Effector memory CD4-positive, alpha-beta T cell (primary cell): ENCODE measurements around the gene CD2AP.

Experiments
- DNase-seq, 3 donors: peaks; one replicate each; pipeline ENCODE4 v3.0.0-alpha.2; 2020
- H3K27ac ChIP-seq: 2 replicates; pipeline ENCODE4 v1.7.0; 2013; ENCODE audit warnings: mild to moderate bottlenecking, low read length, moderate library complexity; ENCODE audit not compliant: insufficient read depth, poor library complexity, severe bottlenecking
- H3K27me3 ChIP-seq: replicated peaks from 2 replicates; pipeline ENCODE4 v1.7.0; 2013; ENCODE audit warnings: mild to moderate bottlenecking, low read length; ENCODE audit not compliant: insufficient read depth, control insufficient read depth, poor library complexity, severe bottlenecking
- H3K36me3 ChIP-seq: 2 replicates; pipeline ENCODE4 v1.7.0; 2013; ENCODE audit warnings: mild to moderate bottlenecking, low read length, moderate library complexity; ENCODE audit not compliant: control insufficient read depth, insufficient read depth
- H3K4me1 ChIP-seq: 2 replicates; pipeline ENCODE4 v1.7.0; 2013; ENCODE audit warnings: low read length, mild to moderate bottlenecking; ENCODE audit not compliant: control insufficient read depth, insufficient read depth, poor library complexity, severe bottlenecking
- H3K4me3 ChIP-seq: 2 replicates; pipeline ENCODE4 v1.7.0; 2013; ENCODE audit warnings: low read length, low read depth, mild to moderate bottlenecking; ENCODE audit not compliant: insufficient read depth, poor library complexity, severe bottlenecking
- H3K9me3 ChIP-seq: 2 replicates; pipeline ENCODE4 v1.7.0; 2013; ENCODE audit warnings: mild to moderate bottlenecking, low read length, moderate library complexity; ENCODE audit not compliant: control insufficient read depth

Gene CD2AP

GRCh38 chr6:47650553-47651432, 173.2 kb downstream of the CD2AP start:
- H3K9me3 ChIP-seq: no peaks in the 10 kb centered on the region
- no peaks in the 10 kb centered on the region for H3K27me3 ChIP-seq
- H3K27ac ChIP-seq: no peak overlapping the region
- no peak overlapping the region for H3K4me3 ChIP-seq
- H3K4me1 ChIP-seq: no peaks in the 10 kb centered on the region
- DNase-seq: no peak
- no peaks in the 10 kb centered on the region for H3K36me3 ChIP-seq

- H3K4me1 ChIP-seq: no peaks in the 10 kb centered on the region
- DNase-seq: no peak
- no peaks in the 10 kb centered on the region for H3K27me3 ChIP-seq
- no peak overlapping the region for H3K27ac ChIP-seq
- H3K9me3 ChIP-seq: no peaks in the 10 kb centered on the region
- no peak overlapping the region for H3K4me3 ChIP-seq
- no peaks in the 10 kb centered on the region for H3K36me3 ChIP-seq
Observed at GRCh38 chr6:47651505-47651944, 173.9 kb downstream of the CD2AP start.

- no peak overlapping the region for H3K4me3 ChIP-seq
- H3K9me3 ChIP-seq: no peaks in the 10 kb centered on the region
- no peaks in the 10 kb centered on the region for H3K36me3 ChIP-seq
- DNase-seq: no peak
- no peaks in the 10 kb centered on the region for H3K4me1 ChIP-seq
- H3K27me3 ChIP-seq: no peaks in the 10 kb centered on the region
- no peak overlapping the region for H3K27ac ChIP-seq
Observed at GRCh38 chr6:47653706-47654105, 176.1 kb downstream of the CD2AP start.

GRCh38 chr6:47654255-47654654, 176.7 kb downstream of the CD2AP start:
- Histone ChIP-seq H3K36me3 (no peaks in the 10 kb centered on the region), H3K27me3 (no peaks in the 10 kb centered on the region), H3K4me1 (no peaks in the 10 kb centered on the region)

GRCh38 chr6:47655719-47656595, 178.4 kb downstream of the CD2AP start:
- Histone ChIP-seq H3K27ac (no peak overlapping the region), H3K36me3 (no peaks in the 10 kb centered on the region), H3K4me1 (no peaks in the 10 kb centered on the region), H3K27me3 (no peaks in the 10 kb centered on the region), H3K9me3 (no peaks in the 10 kb centered on the region), H3K4me3 (no peak overlapping the region)
- no peak for DNase-seq

More at GRCh38 chr6:47654255-47654654, 176.7 kb downstream of the CD2AP start:
- Histone ChIP-seq H3K4me3 (no peak overlapping the region), H3K27ac (no peak overlapping the region), H3K9me3 (no peaks in the 10 kb centered on the region)
- DNase-seq: no peak

GRCh38 chr6:47661960-47662359, 184.4 kb downstream of the CD2AP start:
- Histone ChIP-seq H3K9me3 (no peaks in the 10 kb centered on the region), H3K36me3 (no peaks in the 10 kb centered on the region), H3K4me3 (no peak overlapping the region), H3K27ac (no peak overlapping the region), H3K4me1 (no peaks in the 10 kb centered on the region), H3K27me3 (no peaks in the 10 kb centered on the region)
- DNase-seq: no peak

GRCh38 chr6:47663462-47664216, 186.1 kb downstream of the CD2AP start:
- DNase-seq: no peak
- no peaks in the 10 kb centered on the region for H3K36me3 ChIP-seq
- H3K4me3 ChIP-seq: no peak overlapping the region
- H3K4me1 ChIP-seq: no peaks in the 10 kb centered on the region
- no peaks in the 10 kb centered on the region for H3K27me3 ChIP-seq
- no peak overlapping the region for H3K27ac ChIP-seq
- H3K9me3 ChIP-seq: no peaks in the 10 kb centered on the region

GRCh38 chr6:47665112-47665511, 187.5 kb downstream of the CD2AP start:
- Histone ChIP-seq H3K36me3 (no peaks in the 10 kb centered on the region), H3K27ac (no peak overlapping the region)
- no peak for DNase-seq

GRCh38 chr6:47669684-47670513, 192.3 kb downstream of the CD2AP start:
- H3K27me3 ChIP-seq: no peaks in the 10 kb centered on the region
- H3K9me3 ChIP-seq: no peaks in the 10 kb centered on the region
- DNase-seq: no peak
- H3K4me1 ChIP-seq: no peaks in the 10 kb centered on the region
- H3K36me3 ChIP-seq: no peaks in the 10 kb centered on the region
- no peak overlapping the region for H3K27ac ChIP-seq
- no peak overlapping the region for H3K4me3 ChIP-seq

More at GRCh38 chr6:47665112-47665511, 187.5 kb downstream of the CD2AP start:
- Histone ChIP-seq H3K9me3 (no peaks in the 10 kb centered on the region), H3K27me3 (no peaks in the 10 kb centered on the region), H3K4me3 (no peak overlapping the region), H3K4me1 (no peaks in the 10 kb centered on the region)
